ENCODE measurements around the gene PDLIM1. TPM values are rescaled to one million over a fixed set of nuclear protein-coding genes. Genes with fewer than 3 reads are reported as not detected.

PDLIM1 gene
- total and polyA plus RNA-seq, 10 of the 15 experiments (the other 5 are each of a cell fraction or from before 2014, with no cell fraction given), result 95.7 to 714 (median 309) TPM

DNA sequence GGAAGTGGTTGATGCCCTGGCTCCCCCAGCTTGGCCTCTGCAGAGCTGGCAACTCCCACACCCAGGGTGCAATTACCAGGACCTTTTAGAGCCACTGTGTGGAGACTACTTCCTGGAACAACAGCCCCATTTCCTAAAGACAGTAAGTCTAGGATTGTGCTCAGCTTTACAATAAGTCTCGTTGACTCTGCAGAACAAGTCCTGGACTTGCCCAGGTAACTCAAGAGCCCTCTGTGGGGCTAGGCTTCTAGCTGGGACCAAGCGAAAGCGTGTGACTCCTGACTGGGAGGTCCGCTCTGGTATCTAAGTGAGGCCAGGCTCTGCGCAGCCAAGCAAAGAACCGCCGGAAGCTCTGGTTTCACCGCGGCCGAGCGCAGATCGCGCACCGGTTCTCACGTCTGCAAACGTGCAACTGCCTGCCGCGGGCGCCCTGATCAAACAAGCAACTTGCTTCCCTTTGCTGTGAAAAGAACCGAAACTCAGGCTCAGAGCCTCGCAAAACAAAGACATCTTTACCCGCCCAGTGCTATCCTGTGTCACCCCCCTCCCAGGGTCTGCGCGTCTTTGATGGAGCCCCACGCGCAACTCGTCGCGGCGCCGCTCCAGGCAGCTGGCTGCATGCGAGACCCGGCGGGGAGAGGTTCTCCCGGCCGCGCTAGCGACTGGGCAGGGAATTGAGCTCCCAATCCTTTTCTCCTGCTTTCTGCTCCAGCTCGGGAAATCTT lies 4.4 kb upstream of the PDLIM1 start (continued):
- TF ChIP-seq, protein P1, sequence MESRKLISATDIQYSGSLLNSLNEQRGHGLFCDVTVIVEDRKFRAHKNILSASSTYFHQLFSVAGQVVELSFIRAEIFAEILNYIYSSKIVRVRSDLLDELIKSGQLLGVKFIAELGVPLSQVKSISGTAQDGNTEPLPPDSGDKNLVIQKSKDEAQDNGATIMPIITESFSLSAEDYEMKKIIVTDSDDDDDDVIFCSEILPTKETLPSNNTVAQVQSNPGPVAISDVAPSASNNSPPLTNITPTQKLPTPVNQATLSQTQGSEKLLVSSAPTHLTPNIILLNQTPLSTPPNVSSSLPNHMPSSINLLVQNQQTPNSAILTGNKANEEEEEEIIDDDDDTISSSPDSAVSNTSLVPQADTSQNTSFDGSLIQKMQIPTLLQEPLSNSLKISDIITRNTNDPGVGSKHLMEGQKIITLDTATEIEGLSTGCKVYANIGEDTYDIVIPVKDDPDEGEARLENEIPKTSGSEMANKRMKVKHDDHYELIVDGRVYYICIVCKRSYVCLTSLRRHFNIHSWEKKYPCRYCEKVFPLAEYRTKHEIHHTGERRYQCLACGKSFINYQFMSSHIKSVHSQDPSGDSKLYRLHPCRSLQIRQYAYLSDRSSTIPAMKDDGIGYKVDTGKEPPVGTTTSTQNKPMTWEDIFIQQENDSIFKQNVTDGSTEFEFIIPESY (IDR thresholded peaks at IDR 0.05), result no peak
- TF ChIP-seq, protein P2, sequence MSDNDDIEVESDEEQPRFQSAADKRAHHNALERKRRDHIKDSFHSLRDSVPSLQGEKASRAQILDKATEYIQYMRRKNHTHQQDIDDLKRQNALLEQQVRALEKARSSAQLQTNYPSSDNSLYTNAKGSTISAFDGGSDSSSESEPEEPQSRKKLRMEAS (IDR thresholded peaks at IDR 0.05; ENCODE audit: low read depth, low read length), result no peak
- TF ChIP-seq SUPT20H (IDR thresholded peaks at IDR 0.05; ENCODE audit: borderline replicate concordance, control insufficient read depth, low read depth, low read length) (no peak), MYC (IDR thresholded peaks at IDR 0.05; ENCODE audit: insufficient read depth, insufficient read length, insufficient replicate concordance, low read length, severe bottlenecking) (no peak), ASH2L (IDR thresholded peaks at IDR 0.05; ENCODE audit: borderline replicate concordance, low read depth) (peak; percentile 57; the same call in 1 of the 2 replicates), RFX5 (IDR thresholded peaks at IDR 0.05; ENCODE audit: low read depth, low read length) (0 out of 2 replicates have a peak, but pooled peaks have one; percentile 37), CBX3 (IDR thresholded peaks at IDR 0.05; ENCODE audit: borderline replicate concordance, low read depth) (no peak), SPI1 (IDR thresholded peaks at IDR 0.05; ENCODE audit: borderline replicate concordance, insufficient read depth, low read depth, low read length) (0 out of 2 replicates have a peak, but pooled peaks have one; percentile 23), STAT1 (conservative IDR thresholded peaks at IDR 0.05) (no peak), MEF2B (IDR thresholded peaks at IDR 0.05; ENCODE audit: partially characterized antibody, poor library complexity, severe bottlenecking) (peak; percentile 73), BACH1 (IDR thresholded peaks at IDR 0.05; ENCODE audit: borderline replicate concordance) (peak; percentile 13; the same call in 1 of the 2 replicates), TCF12 (IDR thresholded peaks at IDR 0.05; ENCODE audit: low read depth, low read length) (peak; percentile 86; the same call in 1 of the 2 replicates), PAX5 (IDR thresholded peaks at IDR 0.05; ENCODE audit: borderline replicate concordance, low read depth, low read length) (peak; percentile 100), HCFC1 (IDR thresholded peaks at IDR 0.05; ENCODE audit: low read length) (no peak), ZNF207 (IDR thresholded peaks at IDR 0.05; ENCODE audit: borderline replicate concordance) (0 out of 2 replicates have a peak, but pooled peaks have one; percentile 43), RELA (IDR thresholded peaks at IDR 0.05; ENCODE audit: borderline replicate concordance, partially characterized antibody) (peak; percentile 69)
- TF ChIP-seq, protein P3, sequence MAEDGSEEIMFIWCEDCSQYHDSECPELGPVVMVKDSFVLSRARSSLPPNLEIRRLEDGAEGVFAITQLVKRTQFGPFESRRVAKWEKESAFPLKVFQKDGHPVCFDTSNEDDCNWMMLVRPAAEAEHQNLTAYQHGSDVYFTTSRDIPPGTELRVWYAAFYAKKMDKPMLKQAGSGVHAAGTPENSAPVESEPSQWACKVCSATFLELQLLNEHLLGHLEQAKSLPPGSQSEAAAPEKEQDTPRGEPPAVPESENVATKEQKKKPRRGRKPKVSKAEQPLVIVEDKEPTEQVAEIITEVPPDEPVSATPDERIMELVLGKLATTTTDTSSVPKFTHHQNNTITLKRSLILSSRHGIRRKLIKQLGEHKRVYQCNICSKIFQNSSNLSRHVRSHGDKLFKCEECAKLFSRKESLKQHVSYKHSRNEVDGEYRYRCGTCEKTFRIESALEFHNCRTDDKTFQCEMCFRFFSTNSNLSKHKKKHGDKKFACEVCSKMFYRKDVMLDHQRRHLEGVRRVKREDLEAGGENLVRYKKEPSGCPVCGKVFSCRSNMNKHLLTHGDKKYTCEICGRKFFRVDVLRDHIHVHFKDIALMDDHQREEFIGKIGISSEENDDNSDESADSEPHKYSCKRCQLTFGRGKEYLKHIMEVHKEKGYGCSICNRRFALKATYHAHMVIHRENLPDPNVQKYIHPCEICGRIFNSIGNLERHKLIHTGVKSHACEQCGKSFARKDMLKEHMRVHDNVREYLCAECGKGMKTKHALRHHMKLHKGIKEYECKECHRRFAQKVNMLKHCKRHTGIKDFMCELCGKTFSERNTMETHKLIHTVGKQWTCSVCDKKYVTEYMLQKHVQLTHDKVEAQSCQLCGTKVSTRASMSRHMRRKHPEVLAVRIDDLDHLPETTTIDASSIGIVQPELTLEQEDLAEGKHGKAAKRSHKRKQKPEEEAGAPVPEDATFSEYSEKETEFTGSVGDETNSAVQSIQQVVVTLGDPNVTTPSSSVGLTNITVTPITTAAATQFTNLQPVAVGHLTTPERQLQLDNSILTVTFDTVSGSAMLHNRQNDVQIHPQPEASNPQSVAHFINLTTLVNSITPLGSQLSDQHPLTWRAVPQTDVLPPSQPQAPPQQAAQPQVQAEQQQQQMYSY (CRISPR knock-in tag; IDR thresholded peaks at IDR 0.05), result no peak
- TF ChIP-seq, protein P4, sequence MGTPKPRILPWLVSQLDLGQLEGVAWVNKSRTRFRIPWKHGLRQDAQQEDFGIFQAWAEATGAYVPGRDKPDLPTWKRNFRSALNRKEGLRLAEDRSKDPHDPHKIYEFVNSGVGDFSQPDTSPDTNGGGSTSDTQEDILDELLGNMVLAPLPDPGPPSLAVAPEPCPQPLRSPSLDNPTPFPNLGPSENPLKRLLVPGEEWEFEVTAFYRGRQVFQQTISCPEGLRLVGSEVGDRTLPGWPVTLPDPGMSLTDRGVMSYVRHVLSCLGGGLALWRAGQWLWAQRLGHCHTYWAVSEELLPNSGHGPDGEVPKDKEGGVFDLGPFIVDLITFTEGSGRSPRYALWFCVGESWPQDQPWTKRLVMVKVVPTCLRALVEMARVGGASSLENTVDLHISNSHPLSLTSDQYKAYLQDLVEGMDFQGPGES (IDR thresholded peaks at IDR 0.05), result no peak
- TF ChIP-seq, protein P5, sequence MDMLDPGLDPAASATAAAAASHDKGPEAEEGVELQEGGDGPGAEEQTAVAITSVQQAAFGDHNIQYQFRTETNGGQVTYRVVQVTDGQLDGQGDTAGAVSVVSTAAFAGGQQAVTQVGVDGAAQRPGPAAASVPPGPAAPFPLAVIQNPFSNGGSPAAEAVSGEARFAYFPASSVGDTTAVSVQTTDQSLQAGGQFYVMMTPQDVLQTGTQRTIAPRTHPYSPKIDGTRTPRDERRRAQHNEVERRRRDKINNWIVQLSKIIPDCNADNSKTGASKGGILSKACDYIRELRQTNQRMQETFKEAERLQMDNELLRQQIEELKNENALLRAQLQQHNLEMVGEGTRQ (IDR thresholded peaks at IDR 0.05; ENCODE audit: borderline replicate concordance, low read depth, low read length), result no peak
- TF ChIP-seq, protein P6, sequence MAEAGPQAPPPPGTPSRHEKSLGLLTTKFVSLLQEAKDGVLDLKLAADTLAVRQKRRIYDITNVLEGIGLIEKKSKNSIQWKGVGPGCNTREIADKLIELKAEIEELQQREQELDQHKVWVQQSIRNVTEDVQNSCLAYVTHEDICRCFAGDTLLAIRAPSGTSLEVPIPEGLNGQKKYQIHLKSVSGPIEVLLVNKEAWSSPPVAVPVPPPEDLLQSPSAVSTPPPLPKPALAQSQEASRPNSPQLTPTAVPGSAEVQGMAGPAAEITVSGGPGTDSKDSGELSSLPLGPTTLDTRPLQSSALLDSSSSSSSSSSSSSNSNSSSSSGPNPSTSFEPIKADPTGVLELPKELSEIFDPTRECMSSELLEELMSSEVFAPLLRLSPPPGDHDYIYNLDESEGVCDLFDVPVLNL (IDR thresholded peaks at IDR 0.05; ENCODE audit: low read depth, low read length), result no peak

All from GM12878 (cell line).